Measurements from ENCODE around the gene ELMO2.

ELMO2 gene

DNA sequence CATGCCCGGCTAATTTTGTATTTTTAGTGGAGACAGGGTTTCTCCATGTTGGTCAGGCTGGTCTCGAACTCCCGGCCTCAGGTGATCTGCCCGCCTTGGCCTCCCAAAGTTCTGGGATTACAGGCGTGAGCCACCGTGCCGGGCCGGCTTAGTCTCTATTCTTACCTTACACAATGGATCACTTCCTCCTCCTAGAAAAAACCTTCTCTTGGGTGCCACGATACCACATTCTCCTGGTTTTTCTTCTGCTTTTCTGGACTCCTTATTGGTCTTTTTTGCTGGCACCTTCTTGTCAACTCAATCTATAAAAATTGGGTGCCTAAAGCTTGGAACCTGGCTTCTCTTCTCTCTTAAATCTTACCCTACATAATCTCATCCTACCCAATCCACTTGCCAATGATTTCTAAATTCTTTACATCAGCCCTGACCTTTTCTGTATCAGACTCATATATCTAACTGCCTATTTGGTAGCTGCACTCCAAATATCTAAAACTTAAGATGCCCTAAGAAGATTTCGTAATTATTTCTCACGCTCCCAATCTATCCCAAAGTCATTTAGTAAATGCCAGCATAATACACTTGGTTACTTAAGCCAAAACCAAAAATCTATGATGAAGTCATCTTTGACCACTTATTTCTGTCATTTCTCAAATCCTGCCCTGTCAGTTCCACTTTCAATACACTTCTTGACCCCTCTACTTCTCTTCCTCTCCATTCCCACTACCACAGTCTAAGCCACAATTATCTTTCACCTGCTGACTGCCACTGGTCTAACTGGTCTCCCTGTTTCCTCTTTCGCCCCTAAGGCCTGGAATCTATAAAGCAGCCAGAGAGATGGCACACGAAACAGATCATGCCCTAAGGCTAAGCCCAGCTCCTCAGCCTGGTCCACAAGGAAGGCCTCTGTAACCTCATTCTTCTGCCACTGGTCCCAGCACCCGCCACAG, 43.2 kb downstream of the ELMO2 start:
- Histone ChIP-seq H3K79me2 (ENCODE audit: insufficient read depth, low read length) (peaks cover 7% of the 10 kb centered on the region; the same call in 1 of the 2 replicates), H3F3A (ENCODE audit: insufficient read depth, low read length) (no peaks in the 10 kb centered on the region), H3K9me3 (ENCODE audit: low read length) (no peaks in the 10 kb centered on the region), H3K9ac (ENCODE audit: low read length) (peak overlapping the region; percentile 89), H4K20me1 (ENCODE audit: insufficient read depth, low read length) (no peaks in the 10 kb centered on the region), H3K27me3 (ENCODE audit: insufficient read depth, low read length) (no peaks in the 10 kb centered on the region), H3K36me3 (ENCODE audit: insufficient read depth, low read length) (peaks cover 11% of the 10 kb centered on the region; the same call in 1 of the 2 replicates), H3K4me3 (ENCODE audit: low read depth, low read length, poor library complexity, severe bottlenecking) (peak overlapping the region; percentile 82), H3K4me2 (ENCODE audit: low read length) (peak overlapping the region; percentile 95), H3K4me1 (ENCODE audit: insufficient read depth, low read length, severe bottlenecking) (peaks cover 28% of the 10 kb centered on the region), H3K27ac (ENCODE audit: low read depth, low read length, poor library complexity, severe bottlenecking) (peak overlapping the region; percentile 60), H3K9me2 (ENCODE audit: low read depth, low read length) (no peaks in the 10 kb centered on the region), H2AFZ (ENCODE audit: low read length) (no peak overlapping the region)
- TF ChIP-seq, protein P1, sequence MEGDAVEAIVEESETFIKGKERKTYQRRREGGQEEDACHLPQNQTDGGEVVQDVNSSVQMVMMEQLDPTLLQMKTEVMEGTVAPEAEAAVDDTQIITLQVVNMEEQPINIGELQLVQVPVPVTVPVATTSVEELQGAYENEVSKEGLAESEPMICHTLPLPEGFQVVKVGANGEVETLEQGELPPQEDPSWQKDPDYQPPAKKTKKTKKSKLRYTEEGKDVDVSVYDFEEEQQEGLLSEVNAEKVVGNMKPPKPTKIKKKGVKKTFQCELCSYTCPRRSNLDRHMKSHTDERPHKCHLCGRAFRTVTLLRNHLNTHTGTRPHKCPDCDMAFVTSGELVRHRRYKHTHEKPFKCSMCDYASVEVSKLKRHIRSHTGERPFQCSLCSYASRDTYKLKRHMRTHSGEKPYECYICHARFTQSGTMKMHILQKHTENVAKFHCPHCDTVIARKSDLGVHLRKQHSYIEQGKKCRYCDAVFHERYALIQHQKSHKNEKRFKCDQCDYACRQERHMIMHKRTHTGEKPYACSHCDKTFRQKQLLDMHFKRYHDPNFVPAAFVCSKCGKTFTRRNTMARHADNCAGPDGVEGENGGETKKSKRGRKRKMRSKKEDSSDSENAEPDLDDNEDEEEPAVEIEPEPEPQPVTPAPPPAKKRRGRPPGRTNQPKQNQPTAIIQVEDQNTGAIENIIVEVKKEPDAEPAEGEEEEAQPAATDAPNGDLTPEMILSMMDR (IDR thresholded peaks at IDR 0.05; ENCODE audit: low read length) = no peak

DNA sequence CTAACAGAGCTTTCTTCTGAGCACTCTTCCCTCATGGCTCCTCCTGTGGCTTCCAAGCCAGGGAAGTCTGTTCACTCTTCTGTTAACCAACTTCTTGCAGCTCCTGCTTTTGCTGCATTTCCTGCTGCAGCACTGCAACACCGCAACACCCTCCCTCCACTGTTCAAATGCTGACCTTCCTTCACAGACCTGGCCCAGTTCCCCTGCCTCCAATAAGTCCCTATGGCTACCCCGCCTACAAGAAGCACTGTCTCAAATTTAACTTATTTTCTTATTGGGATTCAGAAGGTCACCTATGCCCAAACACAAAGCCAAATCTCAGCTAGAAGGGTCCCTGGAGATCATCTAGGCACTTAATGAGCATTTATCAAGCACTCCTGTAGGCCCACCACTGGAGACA, 44.6 kb downstream of the ELMO2 start:
- Histone ChIP-seq H3K9me3 (ENCODE audit: low read length) (no peaks in the 10 kb centered on the region), H4K20me1 (ENCODE audit: insufficient read depth, low read length) (no peaks in the 10 kb centered on the region), H3K79me2 (ENCODE audit: insufficient read depth, low read length) (peaks cover 7% of the 10 kb centered on the region; the same call in 1 of the 2 replicates), H3K27ac (ENCODE audit: low read depth, low read length, poor library complexity, severe bottlenecking) (no peak overlapping the region), H3F3A (ENCODE audit: insufficient read depth, low read length) (no peaks in the 10 kb centered on the region), H3K4me2 (ENCODE audit: low read length) (no peak overlapping the region), H3K9ac (ENCODE audit: low read length) (no peak overlapping the region), H3K4me1 (ENCODE audit: insufficient read depth, low read length, severe bottlenecking) (peaks cover 28% of the 10 kb centered on the region), H2AFZ (ENCODE audit: low read length) (no peak overlapping the region), H3K27me3 (ENCODE audit: insufficient read depth, low read length) (no peaks in the 10 kb centered on the region), H3K4me3 (ENCODE audit: low read depth, low read length, poor library complexity, severe bottlenecking) (no peak overlapping the region), H3K36me3 (ENCODE audit: insufficient read depth, low read length) (peaks cover 3% of the 10 kb centered on the region; the same call in 1 of the 2 replicates), H3K9me2 (ENCODE audit: low read depth, low read length) (no peaks in the 10 kb centered on the region)
- TF ChIP-seq, protein P1 (IDR thresholded peaks at IDR 0.05; ENCODE audit: low read length) = no peak
- TF ChIP-seq EZH2 (IDR thresholded peaks at IDR 0.05; ENCODE audit: borderline replicate concordance, low read length) = no peak

DNA sequence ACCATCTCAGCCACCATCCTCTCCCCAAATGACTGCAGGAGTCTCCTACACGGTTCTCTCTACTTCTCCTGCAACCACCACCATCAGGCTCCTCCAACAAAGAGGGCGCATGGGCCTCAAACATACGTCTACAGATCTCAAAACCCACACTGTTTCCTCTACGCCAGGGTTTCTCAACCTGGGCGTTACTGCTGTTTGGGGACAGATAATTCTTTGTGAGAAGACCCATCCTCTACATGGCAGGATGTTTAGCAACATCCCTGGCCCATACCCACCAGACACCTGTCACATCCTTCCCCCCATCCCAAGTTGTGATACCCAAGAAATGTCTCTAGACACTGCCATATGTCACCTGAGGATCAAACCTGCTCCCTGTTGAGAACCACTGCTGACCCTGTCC, 45.0 kb downstream of the ELMO2 start:
- Histone ChIP-seq H3K9ac (ENCODE audit: low read length) (no peak overlapping the region), H3K9me2 (ENCODE audit: low read depth, low read length) (no peaks in the 10 kb centered on the region), H4K20me1 (ENCODE audit: insufficient read depth, low read length) (no peaks in the 10 kb centered on the region), H3K4me3 (ENCODE audit: low read depth, low read length, poor library complexity, severe bottlenecking) (no peak overlapping the region), H3F3A (ENCODE audit: insufficient read depth, low read length) (no peaks in the 10 kb centered on the region), H3K9me3 (ENCODE audit: low read length) (no peaks in the 10 kb centered on the region), H3K4me1 (ENCODE audit: insufficient read depth, low read length, severe bottlenecking) (peaks cover 28% of the 10 kb centered on the region), H2AFZ (ENCODE audit: low read length) (no peak overlapping the region), H3K36me3 (ENCODE audit: insufficient read depth, low read length) (peaks cover 3% of the 10 kb centered on the region), H3K27me3 (ENCODE audit: insufficient read depth, low read length) (no peaks in the 10 kb centered on the region), H3K27ac (ENCODE audit: low read depth, low read length, poor library complexity, severe bottlenecking) (no peak overlapping the region), H3K79me2 (ENCODE audit: insufficient read depth, low read length) (peaks cover 7% of the 10 kb centered on the region; the same call in 1 of the 2 replicates), H3K4me2 (ENCODE audit: low read length) (no peak overlapping the region)
- TF ChIP-seq, protein P1 (IDR thresholded peaks at IDR 0.05; ENCODE audit: low read length) = no peak
- TF ChIP-seq EZH2 (IDR thresholded peaks at IDR 0.05; ENCODE audit: borderline replicate concordance, low read length) = no peak
